Measurements from ENCODE around the gene AASDH. TPM values are rescaled to one million over a fixed set of nuclear protein-coding genes. Genes with fewer than 3 reads are reported as not detected.

Gene AASDH
- total and polyA plus RNA-seq, 2 donors: 6.3 to 17.9 TPM

DNA sequence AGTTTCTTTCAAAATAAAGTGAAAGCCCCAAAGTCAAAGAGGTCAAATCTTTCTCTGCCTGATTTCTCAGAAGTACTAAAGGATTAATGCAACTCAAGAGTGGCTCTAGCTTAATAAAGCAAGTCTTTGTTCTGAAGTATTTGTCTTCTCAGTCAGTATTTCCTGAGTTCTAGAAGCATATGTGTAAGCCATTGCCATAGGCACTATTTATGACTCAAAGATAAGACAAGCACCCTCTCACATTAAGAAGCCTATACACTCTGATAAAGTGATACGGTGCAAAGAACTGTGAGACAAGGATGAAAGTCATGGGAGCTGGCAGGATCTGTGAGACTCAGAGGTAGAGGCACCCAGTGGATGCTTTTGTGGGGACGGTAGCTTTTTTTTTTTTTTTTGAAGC is 60.9 kb downstream of the AASDH start:
- Histone ChIP-seq H3K36me3 (ENCODE audit: control insufficient read depth in 2 of 2, insufficient read depth in 2 of 2, low read length in 1 of 2) (no peaks in the 10 kb centered on the region), H3K9me3 (ENCODE audit: control insufficient read depth in 2 of 2, insufficient read depth in 1 of 2, low read length in 1 of 2) (no peaks in the 10 kb centered on the region), H3K4me3 (ENCODE audit: low read length in 2 of 2) (no peak overlapping the region), H3K4me1 (ENCODE audit: control insufficient read depth in 2 of 2, insufficient read depth in 2 of 2, low read length in 2 of 2) (no peaks in the 10 kb centered on the region), H3K27ac (ENCODE audit: low read depth in 1 of 2, low read length in 1 of 2) (no peak overlapping the region), H3K27me3 (ENCODE audit: control insufficient read depth in 2 of 2, insufficient read depth in 1 of 2, low read length in 1 of 2) (no peaks in the 10 kb centered on the region)
- 97% methylated on average over 2 of the region's 2 CpGs for WGBS
- DNase-seq (ENCODE audit: low read depth in 6 of 9, low spot score in 9 of 9): no peak

DNA sequence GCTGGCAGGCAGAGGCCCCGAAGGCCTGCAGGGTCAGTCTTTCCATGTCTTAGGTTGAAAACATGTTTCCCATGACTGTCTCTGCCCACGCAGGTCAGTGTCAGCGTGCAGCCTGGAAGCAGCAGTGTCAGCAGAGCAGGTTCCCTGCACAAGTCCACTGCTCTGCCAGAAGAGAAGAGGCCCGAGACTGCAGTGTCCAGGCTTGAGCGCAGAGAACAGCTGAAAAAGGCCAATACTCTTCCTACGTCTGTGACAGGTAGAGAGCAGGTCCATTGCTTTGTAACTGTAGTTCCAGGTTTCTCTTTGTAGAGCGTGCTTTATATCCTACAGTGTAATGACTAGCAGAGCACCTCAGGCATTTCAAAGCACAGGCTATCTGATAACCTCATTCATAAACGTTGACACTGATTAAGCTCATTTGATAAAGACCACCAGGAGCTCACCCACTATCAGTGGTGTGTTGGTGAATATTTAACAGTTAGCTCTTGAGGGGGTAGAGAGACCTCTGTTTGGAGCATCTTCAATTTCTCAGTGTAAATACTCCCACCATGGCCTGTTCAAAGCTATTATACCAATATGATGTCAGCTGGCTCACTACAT is 63.2 kb downstream of the AASDH start:
- Histone ChIP-seq H3K36me3 (ENCODE audit: control insufficient read depth in 2 of 2, insufficient read depth in 2 of 2, low read length in 1 of 2) (no peaks in the 10 kb centered on the region), H3K4me3 (ENCODE audit: low read length in 2 of 2) (no peak overlapping the region), H3K9me3 (ENCODE audit: control insufficient read depth in 2 of 2, insufficient read depth in 1 of 2, low read length in 1 of 2) (no peaks in the 10 kb centered on the region), H3K4me1 (ENCODE audit: control insufficient read depth in 2 of 2, insufficient read depth in 2 of 2, low read length in 2 of 2) (no peaks in the 10 kb centered on the region), H3K27me3 (ENCODE audit: control insufficient read depth in 2 of 2, insufficient read depth in 1 of 2, low read length in 1 of 2) (no peaks in the 10 kb centered on the region), H3K27ac (ENCODE audit: low read depth in 1 of 2, low read length in 1 of 2) (no peak overlapping the region)
- no peak for DNase-seq (ENCODE audit: low read depth in 6 of 9, low spot score in 9 of 9)
- 97% methylated on average over 8 of the region's 8 CpGs for WGBS

DNA sequence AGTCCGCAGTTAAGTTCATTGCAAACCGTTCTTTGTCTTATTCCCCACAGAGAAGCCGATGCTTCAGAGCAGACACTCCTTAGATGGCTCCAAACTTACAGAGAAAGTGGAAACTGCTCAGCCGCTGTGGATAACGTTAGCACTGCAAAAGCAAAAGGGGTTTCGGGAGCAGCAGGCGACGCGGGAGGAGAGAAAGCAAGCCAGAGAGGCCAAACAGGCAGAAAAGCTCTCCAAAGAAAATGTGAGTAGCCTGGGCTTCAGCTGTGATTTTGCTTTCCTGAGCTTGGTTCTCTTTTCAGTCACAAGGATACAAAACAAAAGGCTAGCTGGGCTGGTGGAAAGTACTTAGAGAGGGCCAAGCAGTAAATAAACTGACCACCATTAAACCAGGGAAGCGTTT is 64.0 kb downstream of the AASDH start:
- WGBS: 97% methylated on average over 10 of the region's 10 CpGs

DNA sequence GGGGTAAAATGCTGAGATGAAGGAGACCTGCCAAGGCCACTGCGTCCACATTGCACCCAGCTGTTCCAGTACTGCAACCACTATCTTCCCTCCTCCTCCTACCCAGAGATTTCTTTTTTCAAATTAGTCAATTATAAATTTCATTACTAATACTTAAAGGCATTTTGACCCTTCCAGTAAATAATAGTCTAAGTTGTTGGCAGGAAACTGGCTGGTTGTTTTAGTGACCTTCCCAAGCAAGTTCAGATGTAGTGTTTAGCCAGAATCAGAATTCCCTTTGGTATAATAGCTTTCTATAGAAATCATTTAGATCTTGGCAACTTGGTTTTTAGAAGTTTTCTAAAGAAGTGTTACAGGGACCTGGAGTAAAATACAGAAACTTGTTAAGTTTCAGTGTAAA is 66.0 kb downstream of the AASDH start:
- H3K4me1 ChIP-seq (ENCODE audit: control insufficient read depth in 2 of 2, insufficient read depth in 2 of 2, low read length in 2 of 2): no peaks in the 10 kb centered on the region
- H3K27me3 ChIP-seq (ENCODE audit: control insufficient read depth in 2 of 2, insufficient read depth in 1 of 2, low read length in 1 of 2): no peaks in the 10 kb centered on the region
- DNase-seq (ENCODE audit: low read depth in 6 of 9, low spot score in 9 of 9): no peak
- H3K4me3 ChIP-seq (ENCODE audit: low read length in 2 of 2): no peak overlapping the region
- WGBS: 96% methylated on average over 1 of the region's 1 CpG
- no peaks in the 10 kb centered on the region for H3K36me3 ChIP-seq (ENCODE audit: control insufficient read depth in 2 of 2, insufficient read depth in 2 of 2, low read length in 1 of 2)
- no peaks in the 10 kb centered on the region for H3K9me3 ChIP-seq (ENCODE audit: control insufficient read depth in 2 of 2, insufficient read depth in 1 of 2, low read length in 1 of 2)
- H3K27ac ChIP-seq (ENCODE audit: low read depth in 1 of 2, low read length in 1 of 2): no peak overlapping the region

More for the DNA sequence above, 64.0 kb downstream of the AASDH start:
- DNase-seq (ENCODE audit: low read depth in 6 of 9, low spot score in 9 of 9): no peak
- Histone ChIP-seq H3K27ac (ENCODE audit: low read depth in 1 of 2, low read length in 1 of 2) (no peak overlapping the region), H3K4me3 (ENCODE audit: low read length in 2 of 2) (no peak overlapping the region), H3K36me3 (ENCODE audit: control insufficient read depth in 2 of 2, insufficient read depth in 2 of 2, low read length in 1 of 2) (no peaks in the 10 kb centered on the region), H3K4me1 (ENCODE audit: control insufficient read depth in 2 of 2, insufficient read depth in 2 of 2, low read length in 2 of 2) (no peaks in the 10 kb centered on the region), H3K27me3 (ENCODE audit: control insufficient read depth in 2 of 2, insufficient read depth in 1 of 2, low read length in 1 of 2) (no peaks in the 10 kb centered on the region), H3K9me3 (ENCODE audit: control insufficient read depth in 2 of 2, insufficient read depth in 1 of 2, low read length in 1 of 2) (no peaks in the 10 kb centered on the region)

DNA sequence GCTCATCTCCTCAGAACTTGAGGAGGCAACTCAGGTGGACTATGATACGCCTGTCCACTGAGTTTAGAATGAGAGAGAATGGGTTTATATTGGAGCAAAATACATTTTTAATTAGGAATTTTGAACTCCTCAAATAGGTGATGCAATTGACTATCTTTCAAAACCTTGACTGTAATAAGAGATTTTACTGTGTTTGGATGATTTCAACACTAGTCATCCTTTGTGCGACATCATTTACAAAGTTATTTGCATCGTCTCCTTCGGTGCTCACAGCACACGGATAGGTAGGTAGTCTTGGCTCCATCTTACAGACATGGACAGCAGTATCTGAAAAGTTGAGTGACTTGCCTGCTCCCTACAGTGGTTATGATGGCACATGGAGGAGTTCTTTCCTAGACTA is 67.0 kb downstream of the AASDH start:
- Histone ChIP-seq H3K27me3 (ENCODE audit: control insufficient read depth in 2 of 2, insufficient read depth in 1 of 2, low read length in 1 of 2) (no peaks in the 10 kb centered on the region), H3K9me3 (ENCODE audit: control insufficient read depth in 2 of 2, insufficient read depth in 1 of 2, low read length in 1 of 2) (no peaks in the 10 kb centered on the region), H3K36me3 (ENCODE audit: control insufficient read depth in 2 of 2, insufficient read depth in 2 of 2, low read length in 1 of 2) (no peaks in the 10 kb centered on the region), H3K27ac (ENCODE audit: low read depth in 1 of 2, low read length in 1 of 2) (no peak overlapping the region), H3K4me3 (ENCODE audit: low read length in 2 of 2) (no peak overlapping the region), H3K4me1 (ENCODE audit: control insufficient read depth in 2 of 2, insufficient read depth in 2 of 2, low read length in 2 of 2) (no peaks in the 10 kb centered on the region)
- 97% methylated on average over 5 of the region's 5 CpGs for WGBS
- DNase-seq (ENCODE audit: low read depth in 6 of 9, low spot score in 9 of 9): no peak

DNA sequence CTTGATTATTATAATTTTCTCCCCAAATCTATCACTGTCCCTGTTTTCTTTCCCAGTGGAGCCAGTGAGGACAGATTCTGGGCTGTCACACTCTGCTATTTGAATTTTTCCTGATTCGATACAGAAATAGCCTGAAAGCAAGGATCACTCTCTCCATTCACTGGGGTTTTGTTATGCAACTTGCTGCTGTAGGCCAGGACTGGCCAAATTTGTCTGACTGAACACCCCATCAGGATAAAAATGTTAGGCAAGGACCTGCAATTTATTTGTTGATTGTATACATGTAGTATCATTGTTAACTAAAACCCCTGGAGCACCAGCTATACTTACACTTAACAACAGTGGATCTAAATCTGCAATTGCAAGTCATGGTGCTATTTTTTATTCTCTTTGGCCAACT is 68.7 kb downstream of the AASDH start:
- Histone ChIP-seq H3K27ac (ENCODE audit: low read depth in 1 of 2, low read length in 1 of 2) (no peak overlapping the region), H3K4me1 (ENCODE audit: control insufficient read depth in 2 of 2, insufficient read depth in 2 of 2, low read length in 2 of 2) (no peaks in the 10 kb centered on the region), H3K36me3 (ENCODE audit: control insufficient read depth in 2 of 2, insufficient read depth in 2 of 2, low read length in 1 of 2) (no peaks in the 10 kb centered on the region), H3K4me3 (ENCODE audit: low read length in 2 of 2) (no peak overlapping the region), H3K27me3 (ENCODE audit: control insufficient read depth in 2 of 2, insufficient read depth in 1 of 2, low read length in 1 of 2) (no peaks in the 10 kb centered on the region), H3K9me3 (ENCODE audit: control insufficient read depth in 2 of 2, insufficient read depth in 1 of 2, low read length in 1 of 2) (peaks cover 0 to 3% of the 10 kb centered on the region in 2 donors)
- 95% methylated on average over 1 of the region's 1 CpG for WGBS
- no peak for DNase-seq (ENCODE audit: low read depth in 6 of 9, low spot score in 9 of 9)

DNA sequence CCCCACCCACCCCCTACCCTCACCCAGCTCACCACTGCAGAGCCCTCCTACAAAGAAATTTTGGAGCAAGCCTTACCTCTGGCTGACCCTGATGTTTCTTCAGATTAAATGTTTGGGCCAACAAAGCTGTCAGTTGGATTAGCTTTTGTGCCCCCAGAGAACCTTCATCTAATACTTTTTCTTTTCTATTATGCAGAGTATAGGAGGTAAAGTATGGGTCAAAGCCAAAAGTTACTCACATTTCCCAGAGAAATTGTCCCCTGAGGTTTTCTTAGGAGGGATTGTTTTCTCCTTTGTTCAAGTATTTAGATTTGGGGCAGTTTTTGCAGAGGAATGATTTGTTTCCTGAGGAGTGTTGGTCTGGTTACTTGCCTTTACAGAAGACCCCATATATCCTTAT is 69.5 kb downstream of the AASDH start:
- Histone ChIP-seq H3K4me1 (ENCODE audit: control insufficient read depth in 2 of 2, insufficient read depth in 2 of 2, low read length in 2 of 2) (no peaks in the 10 kb centered on the region), H3K27me3 (ENCODE audit: control insufficient read depth in 2 of 2, insufficient read depth in 1 of 2, low read length in 1 of 2) (no peaks in the 10 kb centered on the region), H3K27ac (ENCODE audit: low read depth in 1 of 2, low read length in 1 of 2) (no peak overlapping the region), H3K9me3 (ENCODE audit: control insufficient read depth in 2 of 2, insufficient read depth in 1 of 2, low read length in 1 of 2) (peaks cover 0 to 3% of the 10 kb centered on the region in 2 donors), H3K4me3 (ENCODE audit: low read length in 2 of 2) (no peak overlapping the region), H3K36me3 (ENCODE audit: control insufficient read depth in 2 of 2, insufficient read depth in 2 of 2, low read length in 1 of 2) (no peaks in the 10 kb centered on the region)
- DNase-seq (ENCODE audit: low read depth in 6 of 9, low spot score in 9 of 9): no peak

DNA sequence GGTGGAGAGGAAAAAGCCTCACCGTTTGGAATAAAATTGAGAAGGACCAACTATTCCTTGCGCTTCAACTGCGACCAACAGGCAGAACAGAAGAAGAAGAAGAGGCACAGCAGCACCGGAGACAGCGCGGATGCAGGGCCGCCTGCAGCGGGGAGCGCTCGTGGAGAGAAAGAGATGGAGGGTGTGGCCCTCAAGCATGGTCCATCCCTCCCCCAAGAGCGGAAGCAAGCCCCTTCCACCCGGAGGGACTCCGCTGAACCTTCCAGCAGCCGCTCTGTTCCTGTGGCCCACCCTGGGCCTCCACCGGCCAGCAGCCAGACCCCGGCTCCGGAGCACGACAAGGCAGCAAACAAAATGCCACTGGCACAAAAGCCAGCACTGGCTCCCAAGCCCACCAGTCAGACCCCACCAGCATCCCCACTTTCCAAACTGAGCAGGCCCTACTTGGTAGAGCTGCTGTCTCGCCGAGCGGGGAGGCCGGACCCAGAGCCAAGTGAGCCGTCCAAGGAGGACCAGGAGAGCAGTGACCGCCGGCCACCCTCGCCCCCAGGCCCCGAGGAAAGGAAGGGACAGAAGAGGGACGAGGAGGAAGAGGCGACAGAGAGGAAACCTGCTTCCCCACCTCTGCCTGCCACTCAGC is 71.2 kb downstream of the AASDH start:
- H3K4me3 ChIP-seq (ENCODE audit: low read length in 2 of 2): no peak overlapping the region
- no peak overlapping the region for H3K27ac ChIP-seq (ENCODE audit: low read depth in 1 of 2, low read length in 1 of 2)
- WGBS: 95% methylated on average over 29 of the region's 29 CpGs
- H3K9me3 ChIP-seq (ENCODE audit: control insufficient read depth in 2 of 2, insufficient read depth in 1 of 2, low read length in 1 of 2): peaks cover 0 to 3% of the 10 kb centered on the region in 2 donors
- no peaks in the 10 kb centered on the region for H3K36me3 ChIP-seq (ENCODE audit: control insufficient read depth in 2 of 2, insufficient read depth in 2 of 2, low read length in 1 of 2)
- H3K27me3 ChIP-seq (ENCODE audit: control insufficient read depth in 2 of 2, insufficient read depth in 1 of 2, low read length in 1 of 2): no peaks in the 10 kb centered on the region
- H3K4me1 ChIP-seq (ENCODE audit: control insufficient read depth in 2 of 2, insufficient read depth in 2 of 2, low read length in 2 of 2): no peaks in the 10 kb centered on the region
- no peak for DNase-seq (ENCODE audit: low read depth in 6 of 9, low spot score in 9 of 9)

DNA sequence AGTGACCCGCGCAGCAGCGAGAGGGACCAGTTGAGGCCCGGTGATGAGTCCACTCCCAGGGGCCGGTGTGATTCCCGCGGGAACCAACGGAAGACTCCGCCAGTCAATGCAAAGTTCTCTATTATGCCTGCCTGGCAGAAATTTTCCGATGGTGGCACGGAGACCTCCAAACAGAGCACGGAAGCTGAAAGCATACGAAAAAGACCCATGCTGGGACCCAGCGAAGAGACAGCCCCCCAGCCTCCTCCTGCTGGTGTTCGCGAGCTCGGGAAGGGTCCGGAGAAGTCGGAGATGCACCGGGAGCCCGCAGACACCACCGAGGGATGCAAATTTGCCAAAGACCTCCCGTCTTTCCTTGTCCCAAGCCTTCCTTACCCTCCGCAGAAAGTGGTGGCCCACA is 71.7 kb downstream of the AASDH start:
- 97% methylated on average over 24 of the region's 24 CpGs for WGBS
- no peak overlapping the region for H3K27ac ChIP-seq (ENCODE audit: low read depth in 1 of 2, low read length in 1 of 2)
- DNase-seq (ENCODE audit: low read depth in 6 of 9, low spot score in 9 of 9): no peak

More for the DNA sequence above, 71.7 kb downstream of the AASDH start:
- H3K4me3 ChIP-seq (ENCODE audit: low read length in 2 of 2): no peak overlapping the region
- H3K36me3 ChIP-seq (ENCODE audit: control insufficient read depth in 2 of 2, insufficient read depth in 2 of 2, low read length in 1 of 2): no peaks in the 10 kb centered on the region
- H3K9me3 ChIP-seq (ENCODE audit: control insufficient read depth in 2 of 2, insufficient read depth in 1 of 2, low read length in 1 of 2): peaks cover 0 to 3% of the 10 kb centered on the region in 2 donors
- no peaks in the 10 kb centered on the region for H3K27me3 ChIP-seq (ENCODE audit: control insufficient read depth in 2 of 2, insufficient read depth in 1 of 2, low read length in 1 of 2)
- no peaks in the 10 kb centered on the region for H3K4me1 ChIP-seq (ENCODE audit: control insufficient read depth in 2 of 2, insufficient read depth in 2 of 2, low read length in 2 of 2)

Measured in thymus (tissue), 11 donors.